ENCODE data around the gene OR5M11.

DNA sequence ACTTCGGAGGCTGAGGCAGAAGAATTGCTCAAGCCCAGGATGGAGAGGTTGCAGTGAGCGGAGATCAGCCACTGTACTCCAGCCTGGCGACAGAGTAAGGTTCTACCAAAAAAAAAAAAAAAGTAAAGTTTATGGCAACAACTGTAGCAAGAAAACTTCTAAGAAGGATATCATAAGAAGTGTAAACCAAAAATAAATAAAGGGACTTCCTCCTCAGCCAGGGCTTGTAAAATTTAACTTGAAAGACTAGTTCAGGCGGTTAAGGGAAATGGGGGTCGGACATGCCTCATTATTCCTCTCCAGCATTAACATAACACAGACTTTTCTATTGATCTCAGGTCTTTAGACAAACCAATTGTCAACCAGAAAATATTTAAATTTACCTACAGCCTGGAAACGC lies 2.5 kb upstream of the OR5M11 start:
- TF ChIP-seq, protein P1, sequence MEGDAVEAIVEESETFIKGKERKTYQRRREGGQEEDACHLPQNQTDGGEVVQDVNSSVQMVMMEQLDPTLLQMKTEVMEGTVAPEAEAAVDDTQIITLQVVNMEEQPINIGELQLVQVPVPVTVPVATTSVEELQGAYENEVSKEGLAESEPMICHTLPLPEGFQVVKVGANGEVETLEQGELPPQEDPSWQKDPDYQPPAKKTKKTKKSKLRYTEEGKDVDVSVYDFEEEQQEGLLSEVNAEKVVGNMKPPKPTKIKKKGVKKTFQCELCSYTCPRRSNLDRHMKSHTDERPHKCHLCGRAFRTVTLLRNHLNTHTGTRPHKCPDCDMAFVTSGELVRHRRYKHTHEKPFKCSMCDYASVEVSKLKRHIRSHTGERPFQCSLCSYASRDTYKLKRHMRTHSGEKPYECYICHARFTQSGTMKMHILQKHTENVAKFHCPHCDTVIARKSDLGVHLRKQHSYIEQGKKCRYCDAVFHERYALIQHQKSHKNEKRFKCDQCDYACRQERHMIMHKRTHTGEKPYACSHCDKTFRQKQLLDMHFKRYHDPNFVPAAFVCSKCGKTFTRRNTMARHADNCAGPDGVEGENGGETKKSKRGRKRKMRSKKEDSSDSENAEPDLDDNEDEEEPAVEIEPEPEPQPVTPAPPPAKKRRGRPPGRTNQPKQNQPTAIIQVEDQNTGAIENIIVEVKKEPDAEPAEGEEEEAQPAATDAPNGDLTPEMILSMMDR (IDR thresholded peaks at IDR 0.05) = no peak
- no peak for TF ChIP-seq POLR2A (IDR thresholded peaks at IDR 0.05)
